CD4-positive, alpha-beta T cell (primary cell): ENCODE measurements around the gene SLC4A7. TPM values are rescaled to one million over a fixed set of nuclear protein-coding genes. Genes with fewer than 3 reads are reported as not detected.

Experiments
- ATAC-seq: fragments of 200-7000 bp; cut with Tn5 transposase; one replicate; pipeline ENCODE4 v1.10.0; 2022; ENCODE audit warnings: mild to moderate bottlenecking; ENCODE audit not compliant: poor library complexity
- CTCF ChIA-PET: fragments of 350-600 bp; sonication (Branson Sonifier 250); formaldehyde crosslinking; loops from one replicate; lab custom pipeline; 2021; ENCODE audit warnings: antibody characterized with exemption, inconsistent platforms; lab: Charles Lee
- POLR2A ChIA-PET: fragments of 350-600 bp; sonication (Branson Sonifier 250); formaldehyde crosslinking; loops from one replicate; lab custom pipeline; 2021; ENCODE audit warnings: antibody characterized with exemption, inconsistent platforms; lab: Charles Lee
- DNase-seq, 14 experiments: peaks; one replicate each; pipeline ENCODE4 v3.0.0-alpha.2; 2013 to 2020; ENCODE audit warnings: mixed read lengths in 2 of 14
- H3K27ac ChIP-seq, 2 donors: one replicate each; pipeline versions ENCODE4 v1.5.1 to v1.7.0; 2013; ENCODE audit warnings: low read length in 2 of 2, low read depth in 1 of 2, mild to moderate bottlenecking in 1 of 2
- H3K27me3 ChIP-seq, 2 experiments: 1 replicate in 1 of 2; 2 replicates in 1 of 2; pipeline versions ENCODE4 v1.6.1 to v1.7.0; 2013; ENCODE audit warnings: low read length in 2 of 2, control low read depth in 1 of 2, mild to moderate bottlenecking in 1 of 2, moderate library complexity in 1 of 2; ENCODE audit not compliant: insufficient read depth in 2 of 2, control insufficient read depth in 1 of 2
- H3K36me3 ChIP-seq: one replicate; pipeline ENCODE4 v1.6.1; 2013; ENCODE audit warnings: low read length, control low read depth; ENCODE audit not compliant: insufficient read depth
- H3K4me1 ChIP-seq: one replicate; pipeline ENCODE4 v1.6.1; 2013; ENCODE audit warnings: low read length, control low read depth; ENCODE audit not compliant: insufficient read depth
- H3K4me3 ChIP-seq: one replicate; pipeline ENCODE4 v1.5.1; 2013; ENCODE audit warnings: mild to moderate bottlenecking, low read length, moderate library complexity
- H3K9me3 ChIP-seq, 2 experiments: 1 replicate in 1 of 2; 2 replicates in 1 of 2; pipeline versions ENCODE4 v1.6.1 to v1.7.0; 2013; ENCODE audit warnings: low read length in 2 of 2, mild to moderate bottlenecking in 2 of 2, control low read depth in 1 of 2, moderate library complexity in 1 of 2; ENCODE audit not compliant: control insufficient read depth in 1 of 2, insufficient read depth in 1 of 2
- H3K27ac Mint-ChIP-seq: one replicate; pipeline ENCODE4 v1.8.0; 2020; ENCODE audit warnings: mixed read lengths
- H3K27me3 Mint-ChIP-seq: one replicate; pipeline ENCODE4 v1.8.0; 2021; ENCODE audit warnings: mixed read lengths
- H3K36me3 Mint-ChIP-seq: one replicate; pipeline ENCODE4 v1.8.0; 2021; ENCODE audit warnings: low read depth, mixed read lengths
- H3K4me1 Mint-ChIP-seq: one replicate; pipeline ENCODE4 v1.8.0; 2021; ENCODE audit warnings: low read depth, mixed read lengths
- H3K4me3 Mint-ChIP-seq: one replicate; pipeline ENCODE4 v1.8.0; 2020; ENCODE audit warnings: mild to moderate bottlenecking, mixed read lengths
- H3K9me3 Mint-ChIP-seq: one replicate; pipeline ENCODE4 v1.8.0; 2020; ENCODE audit warnings: mixed read lengths
- CTCF ChIP-seq: fragments of 200-600 bp; IDR thresholded peaks from one replicate; pipeline ENCODE4 v1.8.0; 2022; ENCODE audit warnings: antibody characterized with exemption, mild to moderate bottlenecking
- intact Hi-C, 2 experiments: fragments of 100-400 bp; cut with DNase I in 1 of 2; cut with micrococcal nuclease in 1 of 2; formaldehyde crosslinking; loops; one replicate each; pipeline versions ENCODE4 v1.15.1 to v1.9.0; 2023 to 2025; cut with DNase I, micrococcal nuclease
- total RNA-seq, 174 experiments: library from RNA in 2 of 174; stranded (reverse) in 2 of 174; gene quantifications; one replicate each; pipeline ENCODE4 v1.2.3 and lab custom pipeline; 2021 to 2026

The SLC4A7 gene
- total RNA-seq, 2 experiments from 2014 or later = 37.0 to 38.3 TPM

- Mint-ChIP-seq H3K27me3 (no peaks in the 10 kb centered on the region), H3K9me3 (no peaks in the 10 kb centered on the region), H3K36me3 (no peaks in the 10 kb centered on the region), H3K4me1 (no peaks in the 10 kb centered on the region), H3K27ac (no peak overlapping the region), H3K4me3 (no peak overlapping the region)
- Histone ChIP-seq H3K27ac (no peak overlapping the region), H3K27me3 (no peaks in the 10 kb centered on the region), H3K9me3 (no peaks in the 10 kb centered on the region), H3K36me3 (no peaks in the 10 kb centered on the region), H3K4me3 (no peak overlapping the region), H3K4me1 (no peaks in the 10 kb centered on the region)
- intact Hi-C loops = no loop called here
- ATAC-seq = no peak
- ChIA-PET POLR2A (no interaction called here), CTCF (interaction anchor here (0.6 kb wide), 1 partner anchor 16 kb away, joined by 6 read pairs; no protein-coding TSS in a partner anchor)
- DNase-seq = no peak
- TF ChIP-seq CTCF = no peak
Observed at GRCh38 chr3:27508424-27508823, 24.2 kb upstream of the SLC4A7 start.

DNA sequence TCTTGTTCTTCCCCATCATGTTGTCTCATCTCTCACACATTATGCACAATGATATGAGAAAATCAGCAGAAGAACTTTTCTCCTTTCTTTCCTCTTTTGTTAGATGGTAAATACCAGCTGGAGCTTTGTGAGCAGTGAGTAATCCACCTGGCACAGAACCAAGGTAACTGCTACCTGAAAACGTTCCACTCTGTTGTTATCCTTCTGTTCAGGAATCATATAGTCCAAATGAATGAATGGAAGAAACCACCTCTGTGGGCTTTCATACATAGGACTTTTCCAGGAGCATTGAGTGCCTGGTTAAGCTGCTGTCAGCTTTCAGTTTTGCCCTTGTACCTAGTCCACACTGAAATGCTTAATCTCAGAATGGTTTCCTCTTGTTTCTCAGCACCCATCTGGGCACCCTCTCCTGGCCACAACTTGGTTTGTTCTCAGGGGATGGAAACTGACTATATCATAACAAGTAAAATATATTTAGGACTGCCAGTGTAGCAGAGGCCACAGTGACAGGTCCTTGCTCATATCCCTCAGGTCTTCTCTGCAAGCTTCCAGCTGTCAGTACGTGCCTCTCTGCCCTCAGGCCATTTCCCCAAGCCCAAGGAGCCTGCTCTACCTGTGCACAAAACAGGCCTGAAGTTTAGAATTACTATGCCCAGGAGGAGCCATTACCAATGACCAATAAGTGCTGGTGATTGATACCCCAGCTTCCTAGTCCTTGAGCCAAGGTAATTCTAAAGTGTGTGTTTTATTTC, 23.5 kb upstream of the SLC4A7 start:
- Mint-ChIP-seq H3K27ac (no peak overlapping the region), H3K9me3 (no peaks in the 10 kb centered on the region), H3K4me3 (no peak overlapping the region), H3K36me3 (no peaks in the 10 kb centered on the region), H3K27me3 (no peaks in the 10 kb centered on the region), H3K4me1 (no peaks in the 10 kb centered on the region)
- Histone ChIP-seq H3K4me1 (no peaks in the 10 kb centered on the region), H3K36me3 (no peaks in the 10 kb centered on the region), H3K27ac (no peak overlapping the region), H3K9me3 (no peaks in the 10 kb centered on the region), H3K4me3 (no peak overlapping the region), H3K27me3 (no peaks in the 10 kb centered on the region)
- no peak for ATAC-seq
- intact Hi-C loops = no loop called here
- POLR2A ChIA-PET = no interaction called here
- CTCF ChIA-PET = interaction anchor here (0.6 kb wide), 1 partner anchor 15 kb away, joined by 6 read pairs; no protein-coding TSS in a partner anchor
- no peak for TF ChIP-seq CTCF
- no peak for DNase-seq

GRCh38 chr3:27507111-27507510, 22.9 kb upstream of the SLC4A7 start:
- Histone ChIP-seq H3K9me3 (no peaks in the 10 kb centered on the region), H3K36me3 (no peaks in the 10 kb centered on the region), H3K4me1 (no peaks in the 10 kb centered on the region), H3K27me3 (no peaks in the 10 kb centered on the region), H3K4me3 (no peak overlapping the region), H3K27ac (no peak overlapping the region)
- Mint-ChIP-seq H3K4me1 (no peaks in the 10 kb centered on the region), H3K27ac (no peak overlapping the region), H3K4me3 (no peak overlapping the region), H3K36me3 (no peaks in the 10 kb centered on the region), H3K9me3 (no peaks in the 10 kb centered on the region), H3K27me3 (no peaks in the 10 kb centered on the region)
- TF ChIP-seq CTCF = no peak
- POLR2A ChIA-PET = no interaction called here
- CTCF ChIA-PET = no interaction called here
- ATAC-seq (no peak), DNase-seq (no peak)
- intact Hi-C loops = no loop called here
